OCI-M2 (cell line): ENCODE measurements around the gene IL10RB.
"Not testable (repeated sequence)": the region's sequence is repeated elsewhere in the genome, so short reads cannot be mapped to it uniquely, and the experiment has no call there.

ENCODE experiments used
- DNase-seq: peaks from one replicate; lab custom pipeline; 2025; ENCODE audit not compliant: unreplicated experiment; lab: John Stamatoyannopoulos, UW

The IL10RB gene

DNA sequence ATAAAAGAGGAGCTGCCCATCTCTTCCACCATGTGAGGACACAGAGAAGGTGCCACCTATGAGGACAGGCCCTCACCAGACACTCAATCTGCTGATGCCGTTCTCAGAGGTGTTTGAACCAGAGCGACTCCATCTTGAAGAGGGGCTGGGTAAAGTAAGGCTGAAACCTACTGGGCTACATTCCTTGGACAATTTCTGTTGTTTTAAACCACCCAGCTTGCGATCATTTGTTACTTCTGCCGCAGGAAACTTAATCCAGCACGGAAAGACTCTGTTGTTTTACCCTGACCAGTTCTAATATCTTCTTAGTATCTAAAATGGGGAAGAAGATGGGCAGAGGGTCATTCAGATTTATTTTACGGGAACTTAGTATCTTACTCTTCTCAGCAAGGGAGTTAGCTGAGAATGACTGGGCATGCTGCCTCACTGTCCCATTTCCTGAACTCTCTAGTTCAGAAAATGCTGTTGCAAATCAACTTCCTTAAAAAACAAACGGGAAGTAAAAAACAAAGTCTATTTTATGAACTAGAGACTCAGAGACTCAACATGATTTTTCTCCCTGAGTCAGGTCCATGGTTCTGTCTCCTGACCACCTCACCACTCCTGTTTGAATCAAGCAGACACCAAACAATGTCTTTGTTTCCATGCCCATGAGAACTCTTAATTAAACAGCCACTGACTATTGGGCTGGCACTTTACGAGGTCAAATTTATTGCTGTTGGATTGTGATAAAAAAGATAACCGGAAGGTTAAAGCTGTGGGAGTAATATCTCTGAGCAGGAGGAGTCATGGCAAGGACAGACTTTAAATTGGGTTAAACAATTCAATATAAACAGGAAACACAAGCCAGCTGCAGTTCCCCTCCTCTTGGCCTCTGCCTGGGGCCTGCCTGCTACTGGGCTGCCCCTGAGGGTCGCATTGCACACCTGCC is 34.8 kb downstream of the IL10RB start:
- peak; percentile 80 for DNase-seq

GRCh38 chr21:33301632-33302002 is 35.5 kb downstream of the IL10RB start:
- DNase-seq: no peak

DNA sequence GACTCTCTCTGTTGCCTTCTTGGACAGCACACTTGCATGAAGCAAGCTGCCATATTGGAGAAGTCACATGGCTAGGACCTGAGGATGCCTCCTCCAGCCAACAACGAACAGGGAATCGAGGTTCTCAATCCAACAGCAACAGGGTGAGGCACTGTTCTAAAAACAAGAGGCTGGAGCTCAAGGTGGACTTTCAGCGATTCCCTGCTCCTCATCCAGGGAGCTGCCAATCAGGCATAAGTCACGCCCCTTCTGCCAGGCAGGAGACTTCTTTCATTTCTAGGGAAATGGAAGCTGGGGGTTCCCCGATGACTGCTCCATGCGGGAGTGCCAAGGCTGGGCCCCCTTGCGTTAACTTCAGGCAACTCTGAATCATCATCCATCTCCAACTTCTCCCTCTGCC is 35.9 kb downstream of the IL10RB start:
- no peak for DNase-seq

DNA sequence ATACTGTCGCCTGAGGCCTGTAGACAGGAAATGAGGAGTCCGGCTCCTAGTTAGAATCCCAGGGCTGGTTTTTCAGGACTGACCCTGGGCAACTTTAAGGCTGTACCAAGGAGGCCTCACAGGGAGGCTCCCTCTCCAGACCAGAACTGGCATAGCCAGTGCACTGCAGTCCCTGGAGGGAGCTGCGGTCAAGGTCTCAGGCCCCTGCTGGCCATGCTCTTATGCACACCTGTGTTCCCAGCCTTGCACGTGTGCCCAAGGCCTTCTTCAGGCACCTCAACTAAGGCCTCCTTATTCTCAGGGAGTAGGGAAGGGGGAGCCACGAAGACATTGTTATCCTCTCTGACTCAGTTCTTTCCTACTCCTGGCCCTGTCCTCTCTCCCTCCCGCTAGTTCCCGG is 36.6 kb downstream of the IL10RB start:
- no peak for DNase-seq

DNA sequence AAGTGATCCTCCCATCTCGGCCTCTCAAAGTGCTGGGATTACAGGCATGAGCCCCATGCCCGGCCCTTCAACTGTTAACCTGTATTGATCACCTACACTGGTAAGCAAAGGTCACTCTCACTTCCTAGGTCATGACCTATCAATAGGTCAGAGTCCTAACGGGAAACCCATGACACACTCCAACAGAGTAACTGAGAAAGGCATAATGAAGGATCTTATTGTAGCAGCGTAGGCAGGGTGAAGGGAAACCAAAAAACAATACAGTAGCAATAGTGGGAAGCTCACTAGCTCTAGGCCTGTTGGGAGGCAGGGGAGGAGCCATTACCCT is 39.1 kb downstream of the IL10RB start:
- DNase-seq: no peak

DNA sequence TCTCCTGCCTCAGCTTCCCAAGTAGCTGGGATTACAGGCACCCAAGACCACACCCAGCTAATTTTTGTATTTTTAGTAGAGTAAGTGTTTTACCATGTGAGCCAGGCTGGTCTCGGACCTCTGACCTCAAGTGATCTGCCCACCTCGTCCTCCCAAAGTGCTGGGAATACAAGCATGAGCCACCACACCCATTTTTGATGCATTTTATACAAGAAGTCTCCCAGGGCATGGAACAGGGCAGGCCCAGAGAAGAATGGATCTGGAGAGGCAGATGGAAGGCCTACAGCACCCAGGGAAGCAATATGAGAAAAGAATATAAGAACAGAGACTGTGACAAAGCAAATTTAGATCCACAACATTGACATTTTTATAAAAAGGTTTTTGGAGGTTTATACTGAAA is 39.8 kb downstream of the IL10RB start:
- DNase-seq: no peak

DNA sequence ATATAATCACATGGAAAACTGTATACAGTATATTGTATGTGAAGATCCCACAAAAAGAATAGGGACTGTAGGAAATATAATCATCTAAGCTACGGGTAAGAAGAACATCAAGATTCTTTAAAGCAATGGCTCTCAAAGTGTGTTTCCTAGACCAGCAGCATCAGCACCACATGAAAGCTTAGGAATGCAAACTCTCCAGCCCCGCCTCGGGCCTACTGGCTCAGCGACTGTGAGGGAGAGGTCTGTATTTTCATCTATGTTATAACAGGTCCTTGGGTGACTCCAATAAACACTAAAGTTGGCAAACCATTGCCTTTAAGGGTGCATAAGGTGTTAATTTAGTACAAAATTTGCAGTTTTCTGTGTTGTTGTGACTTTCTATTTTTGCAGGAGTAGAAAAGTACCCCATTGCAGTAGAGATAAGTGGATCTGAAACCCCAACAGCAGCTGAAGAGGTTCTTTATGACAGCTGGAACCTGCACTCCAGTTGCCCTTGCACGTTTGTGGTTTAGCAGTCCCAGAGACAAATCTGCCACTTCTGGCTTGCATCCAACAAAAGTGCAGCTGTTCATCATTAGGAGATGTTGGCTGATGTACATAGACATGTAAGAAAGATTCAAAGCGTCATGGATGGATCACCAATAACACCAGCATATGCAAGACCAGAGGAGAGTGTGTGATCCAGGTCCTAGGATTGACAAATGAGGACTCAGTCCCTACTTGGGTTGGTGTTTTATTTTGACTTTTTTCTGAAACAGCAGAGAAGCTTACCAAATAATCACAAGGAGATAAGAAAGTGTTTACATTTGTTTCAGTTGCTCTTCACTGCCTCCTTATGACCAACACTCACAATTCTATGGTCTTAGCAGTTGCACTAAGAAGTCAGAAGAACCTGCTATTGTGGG is 42.7 kb downstream of the IL10RB start:
- no peak for DNase-seq

DNA sequence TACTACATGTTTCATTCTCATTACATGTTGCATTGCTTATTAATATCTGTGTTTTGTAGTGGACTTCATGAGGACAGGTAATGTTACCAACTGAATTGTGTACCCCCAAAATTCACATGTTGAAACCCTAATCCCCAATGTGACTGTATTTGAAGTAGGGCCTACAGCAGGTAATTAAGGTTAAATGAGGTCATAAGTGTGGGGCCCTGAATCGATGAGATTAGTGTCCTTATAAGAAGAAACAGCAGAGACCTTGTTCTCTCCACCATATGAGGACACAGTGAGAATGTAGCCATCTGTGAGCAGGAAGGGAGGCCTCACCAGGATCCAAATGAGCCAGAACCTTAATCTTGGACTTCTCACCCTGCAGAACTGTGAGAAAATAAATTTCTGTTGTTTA is 43.6 kb downstream of the IL10RB start:
- no peak for DNase-seq

DNA sequence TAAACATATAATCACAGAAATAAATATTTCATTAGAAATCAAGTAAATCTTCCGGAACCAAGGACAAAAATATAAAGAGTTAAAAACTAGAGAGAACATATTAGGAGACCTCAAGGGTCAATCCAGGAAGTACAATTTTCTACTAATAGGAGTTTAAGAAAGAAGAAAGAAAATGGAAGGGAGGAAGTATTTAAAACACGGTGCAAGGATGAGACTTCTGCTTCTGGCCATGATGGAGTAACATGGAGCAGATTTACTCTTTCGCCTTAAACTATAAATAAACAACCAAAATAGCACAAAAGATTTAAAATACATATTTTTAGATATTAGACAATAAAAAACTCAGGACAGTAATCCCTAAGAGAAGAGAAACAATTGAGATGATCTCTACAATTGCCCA is 46.0 kb downstream of the IL10RB start:
- DNase-seq: no peak

GRCh38 chr21:33313183-33313582 is 47.0 kb downstream of the IL10RB start:
- no peak for DNase-seq

- no peak for DNase-seq
Measured at GRCh38 chr21:33313611-33314010, 47.4 kb downstream of the IL10RB start.

DNA sequence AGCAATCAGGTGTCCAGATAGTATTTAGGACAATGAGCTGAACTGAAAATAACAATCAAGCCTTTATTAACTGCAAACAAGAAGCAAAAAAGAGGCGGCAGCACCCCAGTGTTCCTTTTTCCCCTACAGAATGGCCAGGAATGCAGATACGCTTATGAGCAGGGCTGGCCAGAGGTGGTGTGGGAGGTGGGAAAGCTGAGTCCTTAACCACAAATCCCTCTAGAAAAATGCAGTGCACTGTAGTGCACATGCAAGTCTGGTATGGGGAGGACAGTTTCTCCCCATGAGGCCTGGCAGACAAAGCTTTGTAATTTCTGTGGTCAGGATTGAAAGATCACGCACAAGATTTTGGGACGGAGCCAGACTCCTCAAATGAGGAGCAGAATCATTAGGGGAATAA is 47.9 kb downstream of the IL10RB start:
- DNase-seq: no peak

DNA sequence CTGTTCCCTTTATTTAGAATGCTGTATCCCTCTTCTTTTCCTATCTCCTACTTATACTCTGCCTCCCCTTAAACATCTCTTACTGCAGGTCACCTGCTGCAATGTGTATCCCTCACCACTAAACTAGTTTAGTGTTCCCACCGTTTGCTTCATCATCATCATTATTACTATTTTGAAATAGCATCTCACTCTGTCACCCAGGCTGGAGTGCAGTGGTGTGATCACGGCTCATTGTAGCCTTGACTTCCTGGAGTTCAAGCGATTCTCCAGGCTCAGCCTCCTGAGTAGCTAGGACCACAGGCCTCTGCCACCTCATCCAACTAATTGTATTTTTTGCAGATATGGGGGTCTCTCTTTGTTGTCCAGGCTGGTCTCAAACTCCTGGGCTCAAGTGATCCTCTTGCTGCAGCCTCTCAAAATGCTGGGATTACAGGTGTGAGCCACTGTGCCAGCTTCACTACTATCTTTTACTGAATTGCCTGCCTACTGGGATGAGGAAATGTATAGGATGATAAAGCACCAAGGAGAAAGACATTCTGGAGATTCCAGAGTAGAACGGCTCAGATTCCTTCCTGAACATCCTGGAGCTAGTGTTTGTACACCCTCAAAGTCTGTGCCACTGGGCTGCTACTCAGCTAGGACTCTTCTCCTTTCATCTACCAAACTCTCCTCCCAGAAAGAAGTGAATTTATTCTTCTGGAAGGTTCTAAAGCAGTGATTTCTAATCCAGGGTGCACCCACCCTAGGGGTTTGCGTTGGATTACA is 50.0 kb downstream of the IL10RB start:
- DNase-seq: no peak

DNA sequence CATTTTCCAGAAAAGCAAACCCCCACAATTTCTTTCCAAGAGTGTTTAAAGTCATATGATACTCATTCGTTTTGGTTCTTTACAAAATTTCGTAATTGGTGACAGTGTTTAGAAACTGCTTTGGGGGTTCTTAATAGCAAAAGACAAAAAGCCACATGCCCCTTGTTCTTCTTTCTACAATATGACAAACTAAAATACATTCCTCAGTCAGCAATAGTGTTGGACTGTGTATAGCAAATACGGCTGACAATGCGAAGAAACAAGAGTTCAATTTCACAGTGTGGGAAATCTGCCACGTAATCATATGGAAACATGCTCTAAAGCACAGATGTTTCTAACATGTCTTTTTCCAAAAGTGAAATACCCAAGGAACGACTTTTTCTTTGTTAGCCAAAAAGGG is 51.0 kb downstream of the IL10RB start:
- no peak for DNase-seq

DNA sequence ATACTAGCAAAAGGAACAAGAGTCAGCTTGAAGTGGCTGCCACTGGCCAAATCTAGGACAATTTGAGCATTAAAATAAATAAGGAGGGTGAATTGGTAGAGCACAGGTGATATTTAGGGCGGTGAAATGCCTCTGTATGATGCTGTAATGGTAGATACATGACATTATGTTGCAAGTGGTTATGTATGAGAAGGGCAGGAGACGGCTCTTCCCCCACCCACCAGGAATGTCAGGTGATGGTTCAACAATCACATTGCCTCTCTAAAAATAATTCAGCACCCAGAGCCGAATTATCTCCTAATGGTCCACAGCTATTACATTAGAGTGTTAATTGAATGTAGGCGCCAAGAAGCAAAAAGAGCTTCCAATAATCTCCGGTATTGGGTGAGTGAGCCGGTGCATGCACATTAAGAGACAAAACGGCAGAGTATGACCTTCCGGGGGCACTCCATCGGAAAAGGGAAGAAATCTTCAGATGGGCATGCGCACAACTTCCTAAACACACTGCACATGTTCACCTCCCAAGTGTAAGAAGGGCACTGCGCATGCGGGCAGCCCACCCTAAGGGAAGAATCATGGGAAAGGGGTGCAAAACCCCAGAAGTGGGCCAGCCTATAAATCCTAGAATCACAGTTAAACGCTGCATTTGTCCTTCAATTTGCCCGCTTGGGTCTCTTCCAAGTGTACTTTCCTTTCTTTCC is 51.8 kb downstream of the IL10RB start:
- DNase-seq: no peak

DNA sequence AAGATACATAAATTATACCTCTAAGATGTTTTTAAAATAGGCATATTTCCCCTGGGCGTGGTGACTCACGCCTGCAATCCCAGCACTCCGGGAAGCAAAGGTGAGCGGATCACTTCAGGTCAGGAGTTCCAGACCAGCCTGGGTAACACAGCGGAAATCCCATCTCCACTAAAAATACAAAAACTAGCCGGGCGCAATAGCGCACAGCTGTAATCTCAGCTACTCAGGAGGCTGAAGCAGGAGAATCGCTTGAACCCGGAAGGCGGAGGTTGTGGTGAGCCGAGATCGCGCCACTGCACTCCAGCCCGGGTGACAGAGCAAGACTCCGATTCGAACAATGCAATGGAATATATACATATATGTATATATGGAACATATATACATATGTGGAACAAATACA is 54.8 kb downstream of the IL10RB start:
- DNase-seq: not testable (repeated sequence)

DNA sequence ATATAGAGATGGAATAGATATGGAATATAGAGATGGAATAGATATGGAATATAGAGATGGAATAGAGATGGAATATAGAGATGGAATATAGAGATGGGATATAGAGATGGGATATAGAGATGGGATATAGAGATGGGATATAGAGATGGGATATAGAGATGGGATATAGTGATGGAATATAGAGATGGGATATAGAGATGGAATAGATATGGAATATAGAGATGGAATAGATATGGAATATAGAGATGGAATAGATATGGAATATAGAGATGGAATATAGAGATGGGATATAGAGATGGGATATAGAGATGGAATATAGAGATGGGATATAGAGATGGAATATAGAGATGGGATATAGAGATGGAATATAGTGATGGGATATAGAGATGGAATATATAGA is 57.4 kb downstream of the IL10RB start:
- not testable (repeated sequence) for DNase-seq

- DNase-seq: peak; percentile 86
Measured at GRCh38 chr21:33324291-33325221, 58.4 kb downstream of the IL10RB start, which contains the start of gene IFNAR1. TSS of gene IFNAR1 (plus strand) at chr21:33324970. CDS start at chr21:33325056, 86 bp downstream.

- DNase-seq: no peak
Measured at GRCh38 chr21:33325222-33326067, 59.3 kb downstream of the IL10RB start.
